GM19193 (cell line): ENCODE results near the gene PTPRG.

Experiments used
- POLR2A ChIP-seq: IDR thresholded peaks from 4 replicates; pipeline ENCODE4 v1.6.1; 2011; ENCODE audit not compliant: insufficient read depth, insufficient read length; ENCODE audit errors: extremely low read depth

Gene PTPRG

GRCh38 chr3:61788623-61789507 lies 227.5 kb downstream of the PTPRG start:
- TF ChIP-seq POLR2A = no peak

GRCh38 chr3:61789861-61790260 lies 228.5 kb downstream of the PTPRG start:
- TF ChIP-seq POLR2A = no peak

GRCh38 chr3:61790411-61790810 lies 229.0 kb downstream of the PTPRG start:
- TF ChIP-seq POLR2A = no peak

GRCh38 chr3:61793056-61793455 lies 231.7 kb downstream of the PTPRG start:
- no peak for TF ChIP-seq POLR2A

GRCh38 chr3:61793521-61793920 lies 232.2 kb downstream of the PTPRG start:
- TF ChIP-seq POLR2A = no peak

- TF ChIP-seq POLR2A = no peak
Measured at GRCh38 chr3:61794341-61794740, 233.0 kb downstream of the PTPRG start.

GRCh38 chr3:61794961-61795360 lies 233.6 kb downstream of the PTPRG start:
- no peak for TF ChIP-seq POLR2A

- TF ChIP-seq POLR2A = no peak
Measured at GRCh38 chr3:61796088-61796680, 234.8 kb downstream of the PTPRG start.

GRCh38 chr3:61796911-61797310 lies 235.5 kb downstream of the PTPRG start:
- TF ChIP-seq POLR2A = no peak

- TF ChIP-seq POLR2A = no peak
Measured at GRCh38 chr3:61802772-61803171, 241.4 kb downstream of the PTPRG start.

- no peak for TF ChIP-seq POLR2A
Measured at GRCh38 chr3:61803983-61804382, 242.6 kb downstream of the PTPRG start.

- no peak for TF ChIP-seq POLR2A
Measured at GRCh38 chr3:61804782-61805181, 243.4 kb downstream of the PTPRG start.

- TF ChIP-seq POLR2A = no peak
Measured at GRCh38 chr3:61805510-61806080, 244.2 kb downstream of the PTPRG start.

- TF ChIP-seq POLR2A = no peak
Measured at GRCh38 chr3:61806810-61807209, 245.4 kb downstream of the PTPRG start.

- TF ChIP-seq POLR2A = no peak
Measured at GRCh38 chr3:61807865-61808276, 246.5 kb downstream of the PTPRG start.

- TF ChIP-seq POLR2A = no peak
Measured at GRCh38 chr3:61808526-61808925, 247.2 kb downstream of the PTPRG start.
